ENCODE data around the gene PTX4. TPM values are rescaled to one million over a fixed set of nuclear protein-coding genes. Genes with fewer than 3 reads are reported as not detected.

PTX4 gene
- total and polyA plus RNA-seq, 2 experiments from 2014 or later = not detected

DNA sequence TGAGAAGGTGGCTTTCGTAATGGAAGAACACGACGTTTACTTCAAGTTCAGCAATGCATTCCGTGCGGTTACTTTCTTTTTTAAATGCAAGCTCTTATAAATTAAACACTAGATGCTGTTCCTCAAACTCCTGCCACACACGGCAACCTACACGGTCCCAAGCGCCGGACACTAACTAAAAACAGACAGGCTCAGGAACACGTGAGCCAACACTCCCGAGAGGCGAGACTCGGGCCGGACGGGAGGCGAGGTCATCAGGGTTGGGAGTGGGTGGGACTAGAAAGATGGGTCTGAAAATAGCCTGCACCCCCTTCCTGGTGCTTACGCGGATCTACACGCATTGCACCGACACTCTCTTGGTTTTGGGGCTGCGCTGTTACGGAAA, 20.3 kb downstream of the PTX4 start (continued):
- TF ChIP-seq, protein P1, sequence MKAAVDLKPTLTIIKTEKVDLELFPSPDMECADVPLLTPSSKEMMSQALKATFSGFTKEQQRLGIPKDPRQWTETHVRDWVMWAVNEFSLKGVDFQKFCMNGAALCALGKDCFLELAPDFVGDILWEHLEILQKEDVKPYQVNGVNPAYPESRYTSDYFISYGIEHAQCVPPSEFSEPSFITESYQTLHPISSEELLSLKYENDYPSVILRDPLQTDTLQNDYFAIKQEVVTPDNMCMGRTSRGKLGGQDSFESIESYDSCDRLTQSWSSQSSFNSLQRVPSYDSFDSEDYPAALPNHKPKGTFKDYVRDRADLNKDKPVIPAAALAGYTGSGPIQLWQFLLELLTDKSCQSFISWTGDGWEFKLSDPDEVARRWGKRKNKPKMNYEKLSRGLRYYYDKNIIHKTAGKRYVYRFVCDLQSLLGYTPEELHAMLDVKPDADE (IDR thresholded peaks at IDR 0.05) = no peak

DNA sequence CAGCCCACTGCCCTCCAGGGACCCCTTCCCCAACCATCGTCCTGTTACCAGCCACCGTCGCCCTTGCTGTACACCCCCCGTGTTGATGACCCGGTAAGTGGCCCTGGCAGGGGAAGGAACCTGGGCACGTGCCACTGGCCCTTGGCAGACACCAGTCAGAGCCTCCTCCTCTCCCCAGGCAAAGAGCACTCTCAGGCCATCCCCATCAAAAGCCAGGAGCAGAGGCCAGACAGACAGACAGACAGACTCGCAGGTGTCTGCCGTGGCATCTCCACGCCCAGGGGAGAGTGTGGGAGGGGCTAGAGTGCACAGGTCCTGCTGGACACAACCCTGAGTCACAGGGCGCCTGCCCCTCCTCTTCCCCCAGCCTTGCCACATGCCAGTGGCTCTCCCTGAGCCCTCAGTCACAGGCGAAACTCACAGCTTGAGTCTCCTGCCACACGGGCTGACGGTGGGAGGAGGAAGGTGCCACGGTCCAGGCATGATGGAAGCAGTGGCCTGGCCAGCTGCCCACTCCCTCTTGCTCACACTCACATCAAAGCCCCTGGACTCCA, 21.7 kb downstream of the PTX4 start:
- Histone ChIP-seq H3K79me2 (replicated peaks; ENCODE audit: insufficient read depth) (peaks cover 52% of the 10 kb centered on the region), H3K36me3 (ENCODE audit: insufficient read depth) (no peaks in the 10 kb centered on the region), H3F3A (replicated peaks; ENCODE audit: low read depth) (no peaks in the 10 kb centered on the region), H4K20me1 (replicated peaks; ENCODE audit: insufficient read depth) (peaks cover 27% of the 10 kb centered on the region), H3K4me3 (no peak overlapping the region), H2AFZ (no peak overlapping the region), H3K4me1 (ENCODE audit: insufficient read depth) (no peaks in the 10 kb centered on the region), H3K27ac (ENCODE audit: low read depth) (no peak overlapping the region), H3K4me2 (no peak overlapping the region), H3K9me2 (ENCODE audit: insufficient read depth) (no peaks in the 10 kb centered on the region), H3K27me3 (ENCODE audit: insufficient read depth) (no peaks in the 10 kb centered on the region)
- ATAC-seq = no peak
- no peak for DNase-seq (ENCODE audit: low spot score)
- no peaks in the 10 kb centered on the region for H3K9me3 Mint-ChIP-seq
- H3K27me3 Mint-ChIP-seq (ENCODE audit: insufficient read depth, low read depth, poor library complexity) = no peaks in the 10 kb centered on the region
- H3K36me3 Mint-ChIP-seq (ENCODE audit: low read depth) = no peaks in the 10 kb centered on the region; the same call in 1 of the 3 replicates
- no peak overlapping the region for H3K4me3 Mint-ChIP-seq
- H3K4me1 Mint-ChIP-seq = peaks cover 3% of the 10 kb centered on the region; the same call in 1 of the 3 replicates
- no peak overlapping the region for H3K27ac Mint-ChIP-seq
- TF ChIP-seq POLR2AphosphoS5 (IDR thresholded peaks at IDR 0.05; ENCODE audit: low read depth) = no peak
- TF ChIP-seq, protein P2, sequence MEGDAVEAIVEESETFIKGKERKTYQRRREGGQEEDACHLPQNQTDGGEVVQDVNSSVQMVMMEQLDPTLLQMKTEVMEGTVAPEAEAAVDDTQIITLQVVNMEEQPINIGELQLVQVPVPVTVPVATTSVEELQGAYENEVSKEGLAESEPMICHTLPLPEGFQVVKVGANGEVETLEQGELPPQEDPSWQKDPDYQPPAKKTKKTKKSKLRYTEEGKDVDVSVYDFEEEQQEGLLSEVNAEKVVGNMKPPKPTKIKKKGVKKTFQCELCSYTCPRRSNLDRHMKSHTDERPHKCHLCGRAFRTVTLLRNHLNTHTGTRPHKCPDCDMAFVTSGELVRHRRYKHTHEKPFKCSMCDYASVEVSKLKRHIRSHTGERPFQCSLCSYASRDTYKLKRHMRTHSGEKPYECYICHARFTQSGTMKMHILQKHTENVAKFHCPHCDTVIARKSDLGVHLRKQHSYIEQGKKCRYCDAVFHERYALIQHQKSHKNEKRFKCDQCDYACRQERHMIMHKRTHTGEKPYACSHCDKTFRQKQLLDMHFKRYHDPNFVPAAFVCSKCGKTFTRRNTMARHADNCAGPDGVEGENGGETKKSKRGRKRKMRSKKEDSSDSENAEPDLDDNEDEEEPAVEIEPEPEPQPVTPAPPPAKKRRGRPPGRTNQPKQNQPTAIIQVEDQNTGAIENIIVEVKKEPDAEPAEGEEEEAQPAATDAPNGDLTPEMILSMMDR (conservative IDR thresholded peaks at IDR 0.05; ENCODE audit: low read depth in 2 of 2) = no peak
- TF ChIP-seq ZNF331 (CRISPR knock-in tag; IDR thresholded peaks at IDR 0.05; ENCODE audit: low read depth) = no peak
- TF ChIP-seq, protein P3, sequence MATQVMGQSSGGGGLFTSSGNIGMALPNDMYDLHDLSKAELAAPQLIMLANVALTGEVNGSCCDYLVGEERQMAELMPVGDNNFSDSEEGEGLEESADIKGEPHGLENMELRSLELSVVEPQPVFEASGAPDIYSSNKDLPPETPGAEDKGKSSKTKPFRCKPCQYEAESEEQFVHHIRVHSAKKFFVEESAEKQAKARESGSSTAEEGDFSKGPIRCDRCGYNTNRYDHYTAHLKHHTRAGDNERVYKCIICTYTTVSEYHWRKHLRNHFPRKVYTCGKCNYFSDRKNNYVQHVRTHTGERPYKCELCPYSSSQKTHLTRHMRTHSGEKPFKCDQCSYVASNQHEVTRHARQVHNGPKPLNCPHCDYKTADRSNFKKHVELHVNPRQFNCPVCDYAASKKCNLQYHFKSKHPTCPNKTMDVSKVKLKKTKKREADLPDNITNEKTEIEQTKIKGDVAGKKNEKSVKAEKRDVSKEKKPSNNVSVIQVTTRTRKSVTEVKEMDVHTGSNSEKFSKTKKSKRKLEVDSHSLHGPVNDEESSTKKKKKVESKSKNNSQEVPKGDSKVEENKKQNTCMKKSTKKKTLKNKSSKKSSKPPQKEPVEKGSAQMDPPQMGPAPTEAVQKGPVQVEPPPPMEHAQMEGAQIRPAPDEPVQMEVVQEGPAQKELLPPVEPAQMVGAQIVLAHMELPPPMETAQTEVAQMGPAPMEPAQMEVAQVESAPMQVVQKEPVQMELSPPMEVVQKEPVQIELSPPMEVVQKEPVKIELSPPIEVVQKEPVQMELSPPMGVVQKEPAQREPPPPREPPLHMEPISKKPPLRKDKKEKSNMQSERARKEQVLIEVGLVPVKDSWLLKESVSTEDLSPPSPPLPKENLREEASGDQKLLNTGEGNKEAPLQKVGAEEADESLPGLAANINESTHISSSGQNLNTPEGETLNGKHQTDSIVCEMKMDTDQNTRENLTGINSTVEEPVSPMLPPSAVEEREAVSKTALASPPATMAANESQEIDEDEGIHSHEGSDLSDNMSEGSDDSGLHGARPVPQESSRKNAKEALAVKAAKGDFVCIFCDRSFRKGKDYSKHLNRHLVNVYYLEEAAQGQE (IDR thresholded peaks at IDR 0.05; ENCODE audit: unreplicated experiment) = no peak
- no peak for TF ChIP-seq EZH2 (IDR thresholded peaks at IDR 0.05; ENCODE audit: low read depth, unreplicated experiment)
- no peak for TF ChIP-seq STAT1 (IDR thresholded peaks at IDR 0.05; ENCODE audit: unreplicated experiment)
- TF ChIP-seq CREB1 (CRISPR knock-in tag; IDR thresholded peaks at IDR 0.05; ENCODE audit: low read depth) = no peak
- no peak for TF ChIP-seq EZH2phosphoT487 (IDR thresholded peaks at IDR 0.05; ENCODE audit: unreplicated experiment)
- TF ChIP-seq, protein P4, sequence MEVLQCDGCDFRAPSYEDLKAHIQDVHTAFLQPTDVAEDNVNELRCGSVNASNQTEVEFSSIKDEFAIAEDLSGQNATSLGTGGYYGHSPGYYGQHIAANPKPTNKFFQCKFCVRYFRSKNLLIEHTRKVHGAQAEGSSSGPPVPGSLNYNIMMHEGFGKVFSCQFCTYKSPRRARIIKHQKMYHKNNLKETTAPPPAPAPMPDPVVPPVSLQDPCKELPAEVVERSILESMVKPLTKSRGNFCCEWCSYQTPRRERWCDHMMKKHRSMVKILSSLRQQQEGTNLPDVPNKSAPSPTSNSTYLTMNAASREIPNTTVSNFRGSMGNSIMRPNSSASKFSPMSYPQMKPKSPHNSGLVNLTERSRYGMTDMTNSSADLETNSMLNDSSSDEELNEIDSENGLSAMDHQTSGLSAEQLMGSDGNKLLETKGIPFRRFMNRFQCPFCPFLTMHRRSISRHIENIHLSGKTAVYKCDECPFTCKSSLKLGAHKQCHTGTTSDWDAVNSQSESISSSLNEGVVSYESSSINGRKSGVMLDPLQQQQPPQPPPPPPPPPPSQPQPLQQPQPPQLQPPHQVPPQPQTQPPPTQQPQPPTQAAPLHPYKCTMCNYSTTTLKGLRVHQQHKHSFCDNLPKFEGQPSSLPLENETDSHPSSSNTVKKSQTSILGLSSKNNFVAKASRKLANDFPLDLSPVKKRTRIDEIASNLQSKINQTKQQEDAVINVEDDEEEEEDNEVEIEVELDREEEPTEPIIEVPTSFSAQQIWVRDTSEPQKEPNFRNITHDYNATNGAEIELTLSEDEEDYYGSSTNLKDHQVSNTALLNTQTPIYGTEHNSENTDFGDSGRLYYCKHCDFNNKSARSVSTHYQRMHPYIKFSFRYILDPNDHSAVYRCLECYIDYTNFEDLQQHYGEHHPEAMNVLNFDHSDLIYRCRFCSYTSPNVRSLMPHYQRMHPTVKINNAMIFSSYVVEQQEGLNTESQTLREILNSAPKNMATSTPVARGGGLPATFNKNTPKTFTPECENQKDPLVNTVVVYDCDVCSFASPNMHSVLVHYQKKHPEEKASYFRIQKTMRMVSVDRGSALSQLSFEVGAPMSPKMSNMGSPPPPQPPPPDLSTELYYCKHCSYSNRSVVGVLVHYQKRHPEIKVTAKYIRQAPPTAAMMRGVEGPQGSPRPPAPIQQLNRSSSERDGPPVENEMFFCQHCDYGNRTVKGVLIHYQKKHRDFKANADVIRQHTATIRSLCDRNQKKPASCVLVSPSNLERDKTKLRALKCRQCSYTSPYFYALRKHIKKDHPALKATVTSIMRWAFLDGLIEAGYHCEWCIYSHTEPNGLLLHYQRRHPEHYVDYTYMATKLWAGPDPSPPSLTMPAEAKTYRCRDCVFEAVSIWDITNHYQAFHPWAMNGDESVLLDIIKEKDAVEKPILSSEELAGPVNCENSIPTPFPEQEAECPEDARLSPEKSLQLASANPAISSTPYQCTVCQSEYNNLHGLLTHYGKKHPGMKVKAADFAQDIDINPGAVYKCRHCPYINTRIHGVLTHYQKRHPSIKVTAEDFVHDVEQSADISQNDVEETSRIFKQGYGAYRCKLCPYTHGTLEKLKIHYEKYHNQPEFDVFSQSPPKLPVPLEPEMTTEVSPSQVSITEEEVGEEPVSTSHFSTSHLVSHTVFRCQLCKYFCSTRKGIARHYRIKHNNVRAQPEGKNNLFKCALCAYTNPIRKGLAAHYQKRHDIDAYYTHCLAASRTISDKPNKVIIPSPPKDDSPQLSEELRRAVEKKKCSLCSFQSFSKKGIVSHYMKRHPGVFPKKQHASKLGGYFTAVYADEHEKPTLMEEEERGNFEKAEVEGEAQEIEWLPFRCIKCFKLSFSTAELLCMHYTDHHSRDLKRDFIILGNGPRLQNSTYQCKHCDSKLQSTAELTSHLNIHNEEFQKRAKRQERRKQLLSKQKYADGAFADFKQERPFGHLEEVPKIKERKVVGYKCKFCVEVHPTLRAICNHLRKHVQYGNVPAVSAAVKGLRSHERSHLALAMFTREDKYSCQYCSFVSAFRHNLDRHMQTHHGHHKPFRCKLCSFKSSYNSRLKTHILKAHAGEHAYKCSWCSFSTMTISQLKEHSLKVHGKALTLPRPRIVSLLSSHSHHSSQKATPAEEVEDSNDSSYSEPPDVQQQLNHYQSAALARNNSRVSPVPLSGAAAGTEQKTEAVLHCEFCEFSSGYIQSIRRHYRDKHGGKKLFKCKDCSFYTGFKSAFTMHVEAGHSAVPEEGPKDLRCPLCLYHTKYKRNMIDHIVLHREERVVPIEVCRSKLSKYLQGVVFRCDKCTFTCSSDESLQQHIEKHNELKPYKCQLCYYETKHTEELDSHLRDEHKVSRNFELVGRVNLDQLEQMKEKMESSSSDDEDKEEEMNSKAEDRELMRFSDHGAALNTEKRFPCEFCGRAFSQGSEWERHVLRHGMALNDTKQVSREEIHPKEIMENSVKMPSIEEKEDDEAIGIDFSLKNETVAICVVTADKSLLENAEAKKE (CRISPR knock-in tag; IDR thresholded peaks at IDR 0.05) = no peak
- TF ChIP-seq, protein P1 (IDR thresholded peaks at IDR 0.05) = no peak
- TF ChIP-seq ZNF114 (CRISPR knock-in tag; IDR thresholded peaks at IDR 0.05) = no peak
